HepG2 (cell line): ENCODE results near the gene LIMK2. TPM values are rescaled to one million over a fixed set of nuclear protein-coding genes. Genes with fewer than 3 reads are reported as not detected.
A peak's percentile ranks its signal among the peaks of the same experiment; 100 is the strongest.

Experiments
- BRD4 ChIP-seq: sonication (generic); formaldehyde crosslinking; IDR thresholded peaks from 2 replicates; pipeline ENCODE4 v1.4.0; 2020; ENCODE audit warnings: missing genetic modification reagents
- DMAP1 ChIP-seq: IDR thresholded peaks from 2 replicates; pipeline ENCODE4 v1.6.1; 2016
- ELF1 ChIP-seq: sonication (generic); formaldehyde crosslinking; IDR thresholded peaks from 2 replicates; pipeline ENCODE4 v1.4.0; 2020; ENCODE audit warnings: missing genetic modification reagents
- HDAC1 ChIP-seq: sonication (generic); formaldehyde crosslinking; IDR thresholded peaks from 2 replicates; pipeline ENCODE4 v1.5.1; 2020; ENCODE audit warnings: mild to moderate bottlenecking, missing genetic modification reagents
- MTA3 ChIP-seq: sonication (generic); formaldehyde crosslinking; IDR thresholded peaks from 2 replicates; pipeline ENCODE4 v1.4.0; 2020; ENCODE audit warnings: missing genetic modification reagents
- MYPOP ChIP-seq: sonication (generic); formaldehyde crosslinking; IDR thresholded peaks from 2 replicates; pipeline ENCODE4 v1.8.1; 2023; ENCODE audit warnings: mild to moderate bottlenecking, moderate library complexity, missing genetic modification reagents
- POLR2AphosphoS5 ChIP-seq: IDR thresholded peaks from 2 replicates; pipeline ENCODE4 v1.6.1; 2012; ENCODE audit warnings: low read depth, low read length
- RFXAP ChIP-seq: sonication (generic); formaldehyde crosslinking; IDR thresholded peaks from 2 replicates; pipeline ENCODE4 v1.4.0; 2020; ENCODE audit warnings: missing genetic modification reagents, borderline replicate concordance
- RNF2 ChIP-seq: fragments of 450-650 bp; conservative IDR thresholded peaks from 2 replicates; pipeline ENCODE4 v1.6.1; 2016; ENCODE audit warnings: low read depth
- SNAPC5 ChIP-seq: sonication (generic); formaldehyde crosslinking; IDR thresholded peaks from 2 replicates; pipeline ENCODE4 v1.8.1; 2023; ENCODE audit warnings: mild to moderate bottlenecking, missing genetic modification reagents, borderline replicate concordance
- SOX13 ChIP-seq, 3 experiments: fragments of 450-650 bp in 1 of 3; sonication (generic) in 1 of 3; formaldehyde crosslinking in 1 of 3; IDR thresholded peaks in 2 of 3; conservative IDR thresholded peaks in 1 of 3; 2 replicates each; pipeline versions ENCODE4 v1.5.0 to v1.6.1; 2016 to 2020; ENCODE audit warnings: antibody characterized with exemption in 1 of 3, mild to moderate bottlenecking in 1 of 3, missing compliant biosample characterization in 1 of 3, missing genetic modification reagents in 1 of 3, moderate library complexity in 1 of 3
- SP5 ChIP-seq: IDR thresholded peaks from 2 replicates; pipeline ENCODE4 v1.6.1; 2016; ENCODE audit warnings: low read depth, borderline replicate concordance
- TMF1 ChIP-seq: sonication (generic); formaldehyde crosslinking; IDR thresholded peaks from 2 replicates; pipeline ENCODE4 v1.8.1; 2022; ENCODE audit warnings: low read depth, missing genetic modification reagents
- ZBTB10 ChIP-seq: sonication (generic); formaldehyde crosslinking; IDR thresholded peaks from 2 replicates; pipeline ENCODE4 v1.4.0; 2020; ENCODE audit warnings: missing genetic modification reagents, borderline replicate concordance
- ZMAT5 ChIP-seq: sonication (generic); formaldehyde crosslinking; IDR thresholded peaks from 2 replicates; pipeline ENCODE4 v1.5.0; 2020; ENCODE audit warnings: mild to moderate bottlenecking, low read depth, missing genetic modification reagents, borderline replicate concordance
- ZNF124 ChIP-seq: sonication (generic); formaldehyde crosslinking; IDR thresholded peaks from 2 replicates; pipeline ENCODE4 v1.4.0; 2020; ENCODE audit warnings: missing genetic modification reagents
- ZNF451 ChIP-seq: sonication (generic); formaldehyde crosslinking; IDR thresholded peaks from 2 replicates; pipeline ENCODE4 v1.5.0; 2020; ENCODE audit warnings: mild to moderate bottlenecking, missing genetic modification reagents
- ZNF552 ChIP-seq: sonication (generic); formaldehyde crosslinking; IDR thresholded peaks from 2 replicates; pipeline ENCODE4 v1.9.0; 2022; ENCODE audit warnings: missing genetic modification reagents, mild to moderate bottlenecking, borderline replicate concordance
- ZNF577 ChIP-seq: sonication (generic); formaldehyde crosslinking; IDR thresholded peaks from 2 replicates; pipeline ENCODE4 v1.4.0; 2020; ENCODE audit warnings: mild to moderate bottlenecking, low read depth, missing genetic modification reagents, borderline replicate concordance
- polyA plus RNA-seq, 8 experiments: library from polyadenylated mRNA; depleted of rRNA in 3 of 8; stranded (reverse) in 7 of 8; unstranded in 1 of 8; fragments of >200 nt; fragmentation: Illumina TruSeq in 4 of 8; extraction: Trizol in 4 of 8; gene quantifications; 2 replicates each; pipeline versions ENCODE4 v1.2.1 to v1.2.3, GENCODE V29; 2011 to 2016; ENCODE audit warnings: low read depth in 4 of 8, missing spikeins in 1 of 8, mixed read lengths in 1 of 8; ENCODE audit not compliant: insufficient read depth in 1 of 8
- total RNA-seq, 5 experiments: library from RNA; depleted of rRNA; stranded (reverse); fragments of >200 nt; fragmentation: Illumina TruSeq; extraction: Trizol; gene quantifications; 2 replicates each; pipeline ENCODE4 v1.2.3, GENCODE V29; 2016; ENCODE audit warnings: low read depth in 1 of 5
- TF ChIP-seq, protein P1 (sequence below): sonication (generic); formaldehyde crosslinking; IDR thresholded peaks from 2 replicates; pipeline ENCODE4 v1.4.0; 2020; ENCODE audit warnings: missing genetic modification reagents

LIMK2 gene
- total and polyA plus RNA-seq, 2 of the 13 experiments (the other 11 are each of a cell fraction or from before 2014, with no cell fraction given): 20.9 to 29.8 TPM

DNA sequence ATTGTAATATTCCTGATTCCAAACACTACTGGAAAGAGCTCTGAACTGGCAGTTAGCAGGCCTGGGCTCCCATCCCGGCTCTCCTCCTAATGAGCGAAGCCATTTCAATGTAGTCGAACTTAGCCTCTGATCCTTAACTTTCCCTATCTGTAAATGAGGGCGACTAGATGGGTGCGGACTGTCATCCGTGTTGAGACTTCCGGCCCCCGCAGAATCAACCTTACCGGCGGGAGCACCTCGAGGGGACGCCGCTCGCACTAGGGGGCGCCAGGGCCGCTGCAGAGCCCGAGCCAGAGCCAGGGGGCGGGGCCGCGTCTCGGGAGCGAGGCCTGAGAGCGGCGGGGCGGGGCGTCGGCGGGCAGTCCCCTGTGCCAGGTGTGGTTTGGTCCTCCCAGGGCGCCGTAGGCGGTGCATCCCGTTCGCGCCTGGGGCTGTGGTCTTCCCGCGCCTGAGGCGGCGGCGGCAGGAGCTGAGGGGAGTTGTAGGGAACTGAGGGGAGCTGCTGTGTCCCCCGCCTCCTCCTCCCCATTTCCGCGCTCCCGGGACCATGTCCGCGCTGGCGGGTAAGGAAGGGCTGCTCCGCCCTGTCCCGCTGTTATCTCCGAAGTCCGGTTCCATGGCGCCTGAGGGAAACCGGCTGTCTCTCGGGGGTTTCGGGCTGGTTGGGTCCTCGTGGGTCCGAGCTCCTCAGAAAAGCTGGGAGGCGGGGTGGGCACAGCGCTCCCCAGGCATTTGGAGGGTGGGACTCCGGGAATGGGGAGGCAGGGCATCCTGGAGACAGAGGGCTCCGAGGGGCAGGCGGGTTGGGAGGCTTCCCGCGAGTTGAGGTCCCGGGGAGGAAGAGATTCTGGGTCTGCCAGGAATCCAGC is at the start of gene LIMK2 (continued):
- no peak for TF ChIP-seq ZNF577 (CRISPR knock-in tag)
- TF ChIP-seq ZNF124 (CRISPR knock-in tag): no peak; the same call in 1 of the 2 replicates
- TF ChIP-seq DMAP1: peak; percentile 35; the same call in 1 of the 2 replicates
- 0 out of 2 replicates have a peak, but pooled peaks have one; percentile 34 for TF ChIP-seq ZNF451 (CRISPR knock-in tag)
- TF ChIP-seq, protein P1, sequence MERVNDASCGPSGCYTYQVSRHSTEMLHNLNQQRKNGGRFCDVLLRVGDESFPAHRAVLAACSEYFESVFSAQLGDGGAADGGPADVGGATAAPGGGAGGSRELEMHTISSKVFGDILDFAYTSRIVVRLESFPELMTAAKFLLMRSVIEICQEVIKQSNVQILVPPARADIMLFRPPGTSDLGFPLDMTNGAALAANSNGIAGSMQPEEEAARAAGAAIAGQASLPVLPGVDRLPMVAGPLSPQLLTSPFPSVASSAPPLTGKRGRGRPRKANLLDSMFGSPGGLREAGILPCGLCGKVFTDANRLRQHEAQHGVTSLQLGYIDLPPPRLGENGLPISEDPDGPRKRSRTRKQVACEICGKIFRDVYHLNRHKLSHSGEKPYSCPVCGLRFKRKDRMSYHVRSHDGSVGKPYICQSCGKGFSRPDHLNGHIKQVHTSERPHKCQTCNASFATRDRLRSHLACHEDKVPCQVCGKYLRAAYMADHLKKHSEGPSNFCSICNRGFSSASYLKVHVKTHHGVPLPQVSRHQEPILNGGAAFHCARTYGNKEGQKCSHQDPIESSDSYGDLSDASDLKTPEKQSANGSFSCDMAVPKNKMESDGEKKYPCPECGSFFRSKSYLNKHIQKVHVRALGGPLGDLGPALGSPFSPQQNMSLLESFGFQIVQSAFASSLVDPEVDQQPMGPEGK (CRISPR knock-in tag): peak; percentile 88
- TF ChIP-seq SNAPC5: 0 out of 2 replicates have a peak, but pooled peaks have one; percentile 52
- TF ChIP-seq HDAC1 (CRISPR knock-in tag): peak; percentile 59; the same call in 1 of the 2 replicates
- no peak for TF ChIP-seq RNF2
- no peak for TF ChIP-seq ZBTB10 (CRISPR knock-in tag)
- TF ChIP-seq MTA3 (CRISPR knock-in tag): no peak
- 0 out of 2 replicates have a peak, but pooled peaks have one; percentile 29 for TF ChIP-seq MYPOP (CRISPR knock-in tag)
- TF ChIP-seq ELF1: peak; percentile 52; the same call in 1 of the 2 replicates
- no peak for TF ChIP-seq TMF1 (CRISPR knock-in tag)
- peak; percentile 36; the same call in 1 of the 2 replicates for TF ChIP-seq ZNF552 (CRISPR knock-in tag)
- no peak for TF ChIP-seq ZMAT5 (CRISPR knock-in tag)
- TF ChIP-seq SP5 (CRISPR knock-in tag): peak; percentile 71
- no peak for TF ChIP-seq SOX13 (IDR thresholded peaks at IDR 0.05)
- peak in 1 of 2 experiments; percentile 39; a peak in 1 of 4 replicates for TF ChIP-seq SOX13 (CRISPR knock-in tag; conservative IDR thresholded peaks at IDR 0.05 in 1 of 2, IDR thresholded peaks at IDR 0.05 in 1 of 2)
- TF ChIP-seq POLR2AphosphoS5: peak; percentile 79
- peak; percentile 84 for TF ChIP-seq BRD4 (CRISPR knock-in tag)
- TF ChIP-seq RFXAP (CRISPR knock-in tag): peak; percentile 93
